ENCODE data around the gene LRRC34.

The LRRC34 gene

GRCh38 chr3:169764882-169765612, 47.7 kb downstream of the LRRC34 start, which contains the start of gene TERC:
Gene TERC (minus strand): TSS chr3:169765060.
- peak; percentile 95 for DNase-seq

GRCh38 chr3:169764312-169764881, 48.3 kb downstream of the LRRC34 start:
- DNase-seq: peak; percentile 26

DNA sequence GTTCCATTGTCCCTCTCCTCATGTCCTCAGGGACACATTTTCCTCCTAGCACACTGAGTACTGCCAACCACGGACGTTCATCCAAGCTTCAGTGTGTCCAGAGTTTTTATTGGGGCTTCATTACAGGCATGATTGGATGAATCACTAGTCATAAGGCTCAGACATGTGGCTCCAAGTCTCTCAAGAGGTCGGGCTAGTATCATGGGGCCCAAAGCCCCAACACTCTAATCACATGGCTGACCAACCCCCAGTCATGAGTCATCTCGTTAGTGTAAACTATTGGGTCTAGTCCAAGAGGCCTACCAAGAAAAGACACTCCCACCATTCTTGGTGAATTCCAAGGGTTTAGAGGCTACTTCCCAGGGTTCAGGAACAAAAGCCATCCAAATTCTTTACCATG, 52.2 kb downstream of the LRRC34 start:
- no peak for DNase-seq

DNA sequence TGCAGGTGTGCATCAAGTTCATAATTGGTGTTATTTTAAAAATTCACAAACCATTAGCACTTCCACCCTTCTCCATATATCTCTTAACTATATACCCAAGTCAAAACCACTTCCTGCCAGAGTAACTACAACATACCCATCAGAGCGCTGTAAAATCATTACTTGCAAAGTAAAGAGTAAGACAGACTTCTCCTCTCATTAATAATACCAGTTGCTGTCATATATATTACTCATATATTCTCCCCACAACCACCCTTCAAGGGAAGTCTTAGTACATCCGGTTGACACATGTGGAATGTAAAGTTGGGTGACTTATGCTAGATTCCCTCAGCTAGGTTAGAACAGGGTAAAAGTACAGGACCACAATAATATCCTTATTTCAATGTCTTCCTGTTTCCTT, 53.4 kb downstream of the LRRC34 start:
- DNase-seq: no peak

DNA sequence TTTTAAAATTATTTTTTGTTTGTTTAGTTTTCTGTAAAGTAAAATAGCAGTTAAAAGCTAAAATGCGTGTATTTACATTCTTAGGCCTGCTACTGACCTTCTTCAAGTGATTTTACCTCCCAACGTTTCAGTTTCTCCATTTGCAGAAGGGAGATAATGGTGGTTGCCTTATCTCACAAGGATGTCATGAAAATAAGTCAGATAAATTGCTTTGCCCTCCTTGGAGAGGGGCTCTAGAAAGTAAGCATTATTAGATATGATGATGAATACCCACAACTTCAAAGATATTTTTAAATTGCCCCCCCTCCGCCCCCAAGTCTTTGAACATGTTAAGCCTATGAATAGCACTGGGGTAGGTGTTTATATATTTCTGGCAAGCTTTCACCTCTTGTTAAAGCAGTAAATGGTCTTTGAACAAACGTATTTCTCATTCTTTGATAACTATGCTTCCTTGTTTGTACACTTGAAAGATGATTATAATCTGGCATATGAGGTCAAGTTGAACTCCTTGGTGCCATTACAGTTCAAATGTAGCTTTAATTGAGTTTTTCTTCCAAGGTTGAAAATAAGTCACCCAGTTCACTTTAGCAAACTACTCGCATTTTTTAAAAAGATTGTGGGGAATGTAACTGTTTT, 54.2 kb downstream of the LRRC34 start:
- DNase-seq: no peak

- DNase-seq: no peak
Measured at GRCh38 chr3:169755488-169755887, 57.2 kb downstream of the LRRC34 start.

- no peak for DNase-seq
Measured at GRCh38 chr3:169754711-169755110, 58.0 kb downstream of the LRRC34 start.

DNA sequence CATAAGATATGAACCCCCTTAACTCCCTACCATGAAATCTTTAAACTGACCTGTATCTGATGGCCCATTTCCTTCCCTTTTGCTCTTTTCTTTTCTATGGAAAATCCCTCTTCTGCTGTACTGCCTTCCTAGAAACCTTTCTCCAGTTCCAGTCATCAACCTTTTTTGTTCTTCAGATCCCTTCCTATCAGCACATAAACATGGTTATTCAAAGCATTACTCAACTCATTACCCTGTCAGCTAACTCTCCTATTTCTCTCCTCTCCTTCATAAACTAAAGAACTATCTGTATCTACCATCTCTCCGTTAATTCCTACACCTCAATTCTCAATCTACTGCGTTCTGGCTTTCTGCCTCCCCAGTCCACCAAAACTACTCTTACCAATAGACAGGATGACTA, 60.8 kb downstream of the LRRC34 start:
- DNase-seq: no peak

DNA sequence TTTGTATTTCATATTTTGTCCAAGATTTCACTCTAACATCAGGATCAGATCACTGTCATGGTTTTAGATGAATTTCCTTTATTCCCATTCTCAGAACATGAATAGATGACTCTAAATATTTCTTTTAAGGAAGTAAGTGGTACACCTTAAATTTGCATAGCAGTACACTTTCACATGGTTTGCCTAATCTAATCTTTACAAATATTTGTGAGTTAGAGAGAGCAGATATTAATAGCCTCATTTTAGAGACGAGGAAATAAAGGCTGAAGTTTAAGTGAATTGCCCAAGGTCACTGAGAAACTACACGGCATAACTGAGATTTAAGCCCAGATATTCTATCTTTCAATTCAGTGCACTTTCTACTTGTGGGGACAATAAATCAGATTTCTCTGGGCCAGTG, 62.0 kb downstream of the LRRC34 start:
- DNase-seq: no peak

DNA sequence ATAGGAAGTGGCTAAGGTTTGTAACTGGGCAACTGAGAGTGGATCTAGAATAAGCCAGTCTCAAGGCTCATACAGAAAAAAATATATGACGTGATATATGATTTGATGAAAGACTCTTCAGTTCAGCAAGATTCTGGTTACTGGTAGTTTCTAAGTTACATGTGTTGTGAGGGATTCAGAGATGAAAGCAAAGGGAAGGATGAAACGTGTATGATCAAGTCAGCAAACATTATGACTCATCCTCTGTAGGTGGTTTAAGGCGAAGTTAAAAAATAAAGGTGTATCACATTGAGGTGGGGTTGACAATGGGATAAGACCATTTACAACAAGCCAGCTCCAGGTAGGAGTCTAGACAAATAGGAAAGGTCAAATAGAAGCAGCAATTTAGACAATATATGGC, 64.0 kb downstream of the LRRC34 start:
- DNase-seq: no peak

- no peak for DNase-seq
Measured at GRCh38 chr3:169746924-169747323, 65.8 kb downstream of the LRRC34 start.

DNA sequence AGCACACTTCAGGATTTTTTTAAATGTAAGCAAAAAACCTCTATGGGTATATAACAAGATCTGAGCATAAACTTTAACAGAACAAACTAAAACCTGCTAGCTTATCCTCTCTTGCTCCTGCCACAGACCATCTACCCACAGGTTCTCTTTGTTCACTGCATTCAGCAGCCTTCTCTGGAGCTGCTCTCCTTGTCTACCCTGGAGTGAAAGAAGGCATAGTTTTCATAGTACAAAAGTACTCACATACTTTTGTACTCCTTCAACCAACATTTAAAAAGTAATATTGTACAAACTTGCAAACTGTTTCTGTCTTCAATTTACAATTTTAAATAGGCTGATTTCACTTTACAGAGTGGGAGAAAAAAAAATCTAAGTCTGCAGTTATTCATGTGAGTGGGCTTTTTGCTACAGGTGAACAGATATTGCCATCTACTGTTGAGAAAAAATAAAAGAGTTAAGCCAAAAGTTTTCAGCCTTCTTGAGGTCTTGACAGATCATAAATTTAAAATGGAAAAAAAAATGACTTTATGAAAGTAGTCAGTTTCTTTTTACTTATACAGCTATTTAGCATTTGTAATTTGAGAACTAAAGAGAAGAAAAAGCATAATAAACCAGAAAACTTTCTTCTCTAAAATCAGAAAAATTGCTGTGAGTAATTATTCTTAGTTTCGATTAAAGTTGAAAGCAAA, 68.2 kb downstream of the LRRC34 start:
- DNase-seq: no peak
